Endothelial cell of umbilical vein (primary cell): ENCODE data around the gene TRMT112.

Experiments
- CTCF ChIP-seq, 2 donors: IDR thresholded peaks; 1 replicate in 1 of 2; 2 replicates in 1 of 2; pipeline ENCODE4 v1.5.1; 2011; ENCODE audit warnings: low read length in 2 of 2, mild to moderate bottlenecking in 2 of 2, moderate library complexity in 2 of 2, control low read depth in 1 of 2, inconsistent platforms in 1 of 2, low read depth in 1 of 2; ENCODE audit not compliant: insufficient read depth in 1 of 2; ENCODE audit errors: extremely low read depth in 1 of 2
- JUN ChIP-seq: IDR thresholded peaks from 2 replicates; pipeline ENCODE4 v1.6.1; 2011; ENCODE audit warnings: borderline replicate concordance, low read depth; ENCODE audit not compliant: insufficient read length, insufficient read depth
- MAX ChIP-seq: IDR thresholded peaks from 2 replicates; pipeline ENCODE4 v1.6.1; 2011; ENCODE audit not compliant: insufficient read depth, insufficient read length
- MYC ChIP-seq: IDR thresholded peaks from one replicate; pipeline ENCODE4 v1.6.1; 2011; ENCODE audit warnings: mild to moderate bottlenecking, low read depth, low read length
- POLR2A ChIP-seq: IDR thresholded peaks from 2 replicates; pipeline ENCODE4 v1.6.1; 2012; ENCODE audit warnings: low read depth, mild to moderate bottlenecking, control low read depth, low read length
- POLR2AphosphoS5 ChIP-seq: IDR thresholded peaks from 2 replicates; pipeline ENCODE4 v1.6.1; 2012; ENCODE audit warnings: low read depth, mild to moderate bottlenecking, control low read depth, low read length, moderate library complexity; ENCODE audit not compliant: insufficient read depth

GRCh38 chr11:64314805-64315561, 2.4 kb downstream of the TRMT112 start:
- TF ChIP-seq JUN (no peak), CTCF (IDR thresholded peaks at IDR 0.05; ENCODE audit: extremely low read depth in 1 of 2, insufficient read depth in 1 of 2, low read depth in 1 of 2, low read length in 2 of 2) (no peak), POLR2A (no peak), MYC (no peak), POLR2AphosphoS5 (no peak), MAX (no peak)
